ENCODE data around the gene ST3GAL4. TPM values are rescaled to one million over a fixed set of nuclear protein-coding genes. Genes with fewer than 3 reads are reported as not detected.

Gene ST3GAL4
- total and polyA plus RNA-seq, 3 donors from 2014 or later, result 102 to 221 (median 212) TPM

DNA sequence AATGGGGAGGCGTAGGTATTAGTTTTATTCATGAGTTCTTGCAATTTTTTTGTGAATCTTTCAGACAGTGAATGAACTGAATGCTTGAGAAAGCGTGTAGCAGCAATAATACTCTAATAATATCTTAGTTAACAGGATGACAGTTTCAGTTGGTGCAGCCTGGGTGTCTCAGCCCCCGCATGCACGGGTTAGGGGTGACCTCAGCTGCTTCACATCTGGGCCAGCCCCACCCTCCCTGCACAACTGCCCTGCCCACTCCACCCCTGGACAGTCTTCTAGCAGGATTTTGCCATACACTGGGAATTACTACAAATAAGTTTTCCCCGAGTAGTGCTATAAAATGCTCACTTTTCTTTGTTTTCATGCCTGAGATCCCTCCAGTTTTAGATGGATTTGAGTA lies 83.2 kb downstream of the ST3GAL4 start:
- WGBS, 2 donors, result 57 to 69% methylated on average over 5 of the region's 5 CpGs
- Histone ChIP-seq H3K27ac (no peak overlapping the region), H3K36me3 (ENCODE audit: low read depth, missing control alignments) (no peaks in the 10 kb centered on the region), H3K27me3 (no peaks in the 10 kb centered on the region), H3K9me3 (no peaks in the 10 kb centered on the region), H3K4me3 (no peak overlapping the region), H3K4me1 (no peaks in the 10 kb centered on the region)
- no peak for TF ChIP-seq POLR2A (IDR thresholded peaks at IDR 0.05)
- TF ChIP-seq, protein P1, sequence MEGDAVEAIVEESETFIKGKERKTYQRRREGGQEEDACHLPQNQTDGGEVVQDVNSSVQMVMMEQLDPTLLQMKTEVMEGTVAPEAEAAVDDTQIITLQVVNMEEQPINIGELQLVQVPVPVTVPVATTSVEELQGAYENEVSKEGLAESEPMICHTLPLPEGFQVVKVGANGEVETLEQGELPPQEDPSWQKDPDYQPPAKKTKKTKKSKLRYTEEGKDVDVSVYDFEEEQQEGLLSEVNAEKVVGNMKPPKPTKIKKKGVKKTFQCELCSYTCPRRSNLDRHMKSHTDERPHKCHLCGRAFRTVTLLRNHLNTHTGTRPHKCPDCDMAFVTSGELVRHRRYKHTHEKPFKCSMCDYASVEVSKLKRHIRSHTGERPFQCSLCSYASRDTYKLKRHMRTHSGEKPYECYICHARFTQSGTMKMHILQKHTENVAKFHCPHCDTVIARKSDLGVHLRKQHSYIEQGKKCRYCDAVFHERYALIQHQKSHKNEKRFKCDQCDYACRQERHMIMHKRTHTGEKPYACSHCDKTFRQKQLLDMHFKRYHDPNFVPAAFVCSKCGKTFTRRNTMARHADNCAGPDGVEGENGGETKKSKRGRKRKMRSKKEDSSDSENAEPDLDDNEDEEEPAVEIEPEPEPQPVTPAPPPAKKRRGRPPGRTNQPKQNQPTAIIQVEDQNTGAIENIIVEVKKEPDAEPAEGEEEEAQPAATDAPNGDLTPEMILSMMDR (IDR thresholded peaks at IDR 0.05), result no peak
- intact Hi-C loops (cut with DNase I; ENCODE audit: low total_unique reads), result loop anchor here (10.0 kb wide), 1 partner anchor 124 kb away; no protein-coding TSS in a partner anchor
- no peak for DNase-seq

DNA sequence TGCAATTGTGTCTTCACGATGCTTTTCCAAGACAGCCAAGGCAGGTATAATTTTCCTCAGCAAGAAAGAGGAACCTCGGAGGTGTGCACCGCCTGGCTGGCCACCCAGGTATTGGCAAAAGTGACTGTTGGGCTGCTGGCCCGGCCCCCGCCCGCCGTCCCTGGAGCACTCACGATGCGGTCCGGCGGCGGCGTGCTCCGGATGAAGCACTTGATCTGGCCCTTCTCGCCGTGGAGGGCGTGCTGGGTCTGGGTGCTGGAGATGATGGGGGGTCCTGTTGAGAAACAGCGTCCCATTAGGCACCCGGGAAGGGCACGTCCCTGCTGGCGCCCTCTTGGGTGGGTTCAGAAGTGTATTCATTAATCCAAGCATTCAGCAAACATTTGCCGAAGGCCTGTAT lies 84.8 kb downstream of the ST3GAL4 start:
- Histone ChIP-seq H3K27ac (no peak overlapping the region), H3K36me3 (ENCODE audit: low read depth, missing control alignments) (no peaks in the 10 kb centered on the region), H3K27me3 (no peaks in the 10 kb centered on the region), H3K9me3 (no peaks in the 10 kb centered on the region), H3K4me3 (peak overlapping the region in 1 of 2 donors; percentile 11), H3K4me1 (no peaks in the 10 kb centered on the region)
- no peak for DNase-seq
- intact Hi-C loops (cut with DNase I; ENCODE audit: low total_unique reads), result loop anchor here (5.0 kb wide), 1 partner anchor 42 kb away; no protein-coding TSS in a partner anchor
- 41 to 58% methylated on average over 21 to 22 of the region's 22 CpGs for WGBS, 2 donors
- no peak for TF ChIP-seq POLR2A (IDR thresholded peaks at IDR 0.05)
- TF ChIP-seq, protein P1 (IDR thresholded peaks at IDR 0.05), result no peak

DNA sequence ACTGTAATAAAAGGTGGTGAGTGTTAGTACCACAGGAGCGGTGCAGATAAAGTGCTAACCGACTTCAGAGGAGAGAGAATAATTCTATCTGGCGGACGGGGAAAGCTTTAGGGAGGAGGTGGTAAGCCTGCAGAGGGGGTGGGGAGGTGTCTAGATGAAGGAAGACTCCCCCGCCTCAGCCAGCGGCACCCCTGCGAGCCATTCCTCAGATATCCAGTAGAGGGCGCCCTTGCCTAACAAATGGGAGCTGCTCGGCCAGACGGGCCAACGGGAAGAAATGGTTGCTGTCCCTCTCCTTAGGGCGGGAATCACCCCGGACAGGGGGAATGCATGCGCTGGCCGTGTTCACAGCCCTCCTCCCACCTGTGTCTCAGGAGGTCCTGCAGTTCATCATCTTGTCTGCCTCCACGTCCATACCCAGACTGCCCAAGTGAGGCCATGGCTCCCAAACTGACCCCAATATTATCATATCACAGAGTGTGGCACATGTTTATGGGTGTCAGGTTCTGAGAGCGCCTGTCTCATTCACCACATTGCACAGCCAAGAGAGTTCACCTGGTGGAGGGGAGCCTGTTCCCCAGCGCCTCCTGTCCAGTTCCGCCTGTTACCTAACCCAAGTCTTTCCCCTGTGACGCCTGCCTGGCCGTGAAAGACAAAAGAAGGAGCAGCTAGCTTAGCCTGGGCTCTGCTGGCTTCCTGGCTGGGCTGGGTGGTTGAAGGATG lies 85.5 kb downstream of the ST3GAL4 start:
- DNase-seq, result peak; percentile 92
- Histone ChIP-seq H3K27ac (no peak overlapping the region), H3K9me3 (no peaks in the 10 kb centered on the region), H3K27me3 (no peaks in the 10 kb centered on the region), H3K36me3 (ENCODE audit: low read depth, missing control alignments) (no peaks in the 10 kb centered on the region), H3K4me1 (no peaks in the 10 kb centered on the region), H3K4me3 (peak overlapping the region in 1 of 2 donors; percentile 11)
- intact Hi-C loops (cut with DNase I; ENCODE audit: low total_unique reads), result loop anchor here (5.0 kb wide), 1 partner anchor 41 kb away; no protein-coding TSS in a partner anchor
- TF ChIP-seq, protein P1 (IDR thresholded peaks at IDR 0.05), result peak; percentile 88 to 97 (median 97)
- no peak for TF ChIP-seq POLR2A (IDR thresholded peaks at IDR 0.05)
- 19 to 23% methylated on average over 17 to 21 of the region's 21 CpGs for WGBS, 2 donors

DNA sequence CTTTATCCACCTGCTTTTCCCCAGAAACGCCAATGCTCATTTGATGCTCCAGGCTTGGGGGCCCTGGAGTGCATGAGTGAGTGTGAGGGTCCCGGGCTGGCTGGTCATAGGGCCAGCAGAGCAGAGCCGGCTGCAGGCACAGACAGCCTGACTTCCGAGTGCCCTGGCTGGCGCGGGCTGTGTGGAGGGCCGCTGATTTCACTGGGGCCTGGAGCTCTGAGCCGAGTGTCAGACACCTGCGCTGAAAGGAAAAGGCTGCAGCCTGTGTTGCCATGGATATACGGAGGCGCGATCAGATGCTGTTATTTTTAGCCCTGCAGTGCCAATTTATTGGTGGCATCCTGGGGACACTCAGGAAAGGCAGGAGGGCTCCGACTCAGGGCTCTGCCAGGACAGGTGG lies 87.6 kb downstream of the ST3GAL4 start:
- Histone ChIP-seq H3K27me3 (no peaks in the 10 kb centered on the region), H3K36me3 (ENCODE audit: low read depth, missing control alignments) (no peaks in the 10 kb centered on the region), H3K27ac (no peak overlapping the region), H3K4me1 (peaks cover 4% of the 10 kb centered on the region), H3K4me3 (no peak overlapping the region), H3K9me3 (no peaks in the 10 kb centered on the region)
- no peak for DNase-seq
- TF ChIP-seq POLR2A (IDR thresholded peaks at IDR 0.05), result no peak
- TF ChIP-seq, protein P1 (IDR thresholded peaks at IDR 0.05), result no peak
- intact Hi-C loops (cut with DNase I; ENCODE audit: low total_unique reads), result loop anchor here (5.0 kb wide), 1 partner anchor 39 kb away; no protein-coding TSS in a partner anchor
- WGBS, 2 donors, result 76 to 81% methylated on average over 5 to 13 of the region's 13 CpGs

Data from testis (tissue), 3 donors.